ENCODE data around the gene CSK. TPM values are rescaled to one million over a fixed set of nuclear protein-coding genes. Genes with fewer than 3 reads are reported as not detected.
A peak's percentile ranks its signal among the peaks of the same experiment; 100 is the strongest.

CSK gene
- total RNA-seq, 3 donors from 2014 or later (not counting 1 experiment from before 2014, with no cell fraction given), result 282 to 334 (median 287) TPM

- Histone ChIP-seq H3K27me3 (ENCODE audit: control insufficient read depth, insufficient read depth, low read length) (no peaks in the 10 kb centered on the region), H3K36me3 (ENCODE audit: control insufficient read depth, insufficient read depth, low read length) (no peaks in the 10 kb centered on the region), H3K4me3 (ENCODE audit: low read length) (no peak overlapping the region), H3K27ac (ENCODE audit: low read length) (peak overlapping the region; percentile 90), H3K4me1 (ENCODE audit: control insufficient read depth, insufficient read depth, low read length) (peaks cover 77% of the 10 kb centered on the region), H3K9me3 (ENCODE audit: control insufficient read depth, insufficient read depth, low read length) (no peaks in the 10 kb centered on the region)
- Mint-ChIP-seq H3K4me1 (peaks cover 51 to 64% of the 10 kb centered on the region in 2 donors), H3K36me3 (no peaks in the 10 kb centered on the region), H3K4me3 (peak overlapping the region; percentile 47), H3K27me3 (ENCODE audit: low read depth in 2 of 2) (no peaks in the 10 kb centered on the region), H3K27ac (peak overlapping the region; percentile 97 to 98), H3K9me3 (no peaks in the 10 kb centered on the region)
- 66% methylated on average over 6 of the region's 6 CpGs for WGBS (ENCODE audit: insufficient coverage)
- ATAC-seq (no peak), DNase-seq (peak in 1 of 2 donors; percentile 30)
- TF ChIP-seq CTCF (IDR thresholded peaks at IDR 0.05), result no peak
- intact Hi-C loops (cut with micrococcal nuclease), result loop anchor here (1.0 to 2.0 kb wide), 3 partner anchors 7 to 22 kb away; no protein-coding TSS in a partner anchor
These were observed 3.9 kb upstream of the CSK start for GRCh38 chr15:74777769-74778598.

- no peaks in the 10 kb centered on the region for H3K36me3 Mint-ChIP-seq
- peak overlapping the region; percentile 47 for H3K4me3 Mint-ChIP-seq
- H3K27me3 Mint-ChIP-seq (ENCODE audit: low read depth in 2 of 2), result no peaks in the 10 kb centered on the region
- H3K4me1 Mint-ChIP-seq, result peaks cover 55 to 70% of the 10 kb centered on the region in 2 donors
- TF ChIP-seq CTCF (IDR thresholded peaks at IDR 0.05), result no peak
- peak overlapping the region; percentile 90 for H3K27ac ChIP-seq (ENCODE audit: low read length)
- H3K4me1 ChIP-seq (ENCODE audit: control insufficient read depth, insufficient read depth, low read length), result peaks cover 80% of the 10 kb centered on the region
- H3K36me3 ChIP-seq (ENCODE audit: control insufficient read depth, insufficient read depth, low read length), result no peaks in the 10 kb centered on the region
- no peaks in the 10 kb centered on the region for H3K9me3 Mint-ChIP-seq
- ATAC-seq (no peak), DNase-seq (no peak)
- intact Hi-C loops (cut with micrococcal nuclease), result no loop called here
- no peak overlapping the region for H3K4me3 ChIP-seq (ENCODE audit: low read length)
- H3K27me3 ChIP-seq (ENCODE audit: control insufficient read depth, insufficient read depth, low read length), result no peaks in the 10 kb centered on the region
- H3K27ac Mint-ChIP-seq, result peak overlapping the region; percentile 97 to 98
- H3K9me3 ChIP-seq (ENCODE audit: control insufficient read depth, insufficient read depth, low read length), result no peaks in the 10 kb centered on the region
- WGBS (ENCODE audit: insufficient coverage), result 83% methylated on average over 2 of the region's 5 CpGs
These were observed 3.3 kb upstream of the CSK start for GRCh38 chr15:74778599-74778970.

- intact Hi-C loops (cut with micrococcal nuclease), result no loop called here
- 37% methylated on average over 5 of the region's 7 CpGs for WGBS (ENCODE audit: insufficient coverage)
- Mint-ChIP-seq H3K9me3 (no peaks in the 10 kb centered on the region), H3K4me3 (peak overlapping the region; percentile 92), H3K27me3 (ENCODE audit: low read depth in 2 of 2) (no peaks in the 10 kb centered on the region), H3K4me1 (peaks cover 59 to 75% of the 10 kb centered on the region in 2 donors), H3K36me3 (no peaks in the 10 kb centered on the region), H3K27ac (peak overlapping the region; percentile 97 to 98)
- TF ChIP-seq CTCF (IDR thresholded peaks at IDR 0.05), result no peak
- H3K4me1 ChIP-seq (ENCODE audit: control insufficient read depth, insufficient read depth, low read length), result peaks cover 81% of the 10 kb centered on the region
- no peaks in the 10 kb centered on the region for H3K9me3 ChIP-seq (ENCODE audit: control insufficient read depth, insufficient read depth, low read length)
- no peaks in the 10 kb centered on the region for H3K36me3 ChIP-seq (ENCODE audit: control insufficient read depth, insufficient read depth, low read length)
- DNase-seq (peak in 1 of 2 donors; percentile 41), ATAC-seq (no peak)
- H3K4me3 ChIP-seq (ENCODE audit: low read length), result no peak overlapping the region
- H3K27me3 ChIP-seq (ENCODE audit: control insufficient read depth, insufficient read depth, low read length), result no peaks in the 10 kb centered on the region
- H3K27ac ChIP-seq (ENCODE audit: low read length), result peak overlapping the region; percentile 90
These were observed 2.7 kb upstream of the CSK start for GRCh38 chr15:74779162-74779648.

Measured in natural killer cell (primary cell).